Astrocyte (in vitro differentiated cells and primary cell): ENCODE data around the gene GDF7. TPM values are rescaled to one million over a fixed set of nuclear protein-coding genes. Genes with fewer than 3 reads are reported as not detected.

Source experiments
- DNase-seq: peaks from one replicate; pipeline ENCODE4 v3.0.0-alpha.2; 2010; ENCODE audit warnings: low read depth
- FAIRE-seq: peaks from 2 replicates; lab custom pipeline; 2011; peaks lifted over from hg19 to GRCh38; lab: Jason Lieb, UNC
- H2AFZ ChIP-seq: 2 replicates; pipeline ENCODE4 v1.6.0; 2012; ENCODE audit warnings: low read depth, low read length, inconsistent platforms
- H3K27ac ChIP-seq: 2 replicates; pipeline ENCODE4 v1.5.1; 2011; ENCODE audit warnings: low read depth, low read length, inconsistent platforms
- H3K27me3 ChIP-seq: 2 replicates; pipeline ENCODE4 v1.6.0; 2011; ENCODE audit warnings: low read length, inconsistent platforms; ENCODE audit not compliant: insufficient read depth
- H3K36me3 ChIP-seq: 2 replicates; pipeline ENCODE4 v1.5.1; 2011; ENCODE audit warnings: low read length, inconsistent platforms; ENCODE audit not compliant: insufficient read depth
- H3K4me1 ChIP-seq: 2 replicates; pipeline ENCODE4 v1.5.1; 2011; ENCODE audit warnings: low read length, inconsistent platforms; ENCODE audit not compliant: insufficient read depth
- H3K4me2 ChIP-seq: 2 replicates; pipeline ENCODE4 v1.6.0; 2012; ENCODE audit warnings: low read length, inconsistent platforms
- H3K4me3 ChIP-seq: 2 replicates; pipeline ENCODE4 v1.5.1; 2011; ENCODE audit warnings: low read depth, mild to moderate bottlenecking, low read length, inconsistent platforms; ENCODE audit not compliant: insufficient read depth
- H3K79me2 ChIP-seq: 2 replicates; pipeline ENCODE4 v1.6.0; 2012; ENCODE audit warnings: mild to moderate bottlenecking, low read length, inconsistent platforms; ENCODE audit not compliant: insufficient read depth
- H3K9ac ChIP-seq: 2 replicates; pipeline ENCODE4 v1.6.0; 2012; ENCODE audit warnings: mild to moderate bottlenecking, low read length, inconsistent platforms
- H3K9me3 ChIP-seq: 2 replicates; pipeline ENCODE4 v1.5.1; 2012; ENCODE audit warnings: low read depth, mild to moderate bottlenecking, low read length, inconsistent platforms; ENCODE audit not compliant: insufficient read depth
- H4K20me1 ChIP-seq: 2 replicates; pipeline ENCODE4 v1.6.0; 2012; ENCODE audit warnings: low read length, inconsistent platforms; ENCODE audit not compliant: insufficient read depth
- H3K27ac Mint-ChIP-seq: one replicate; pipeline ENCODE4 v1.8.0; 2021; ENCODE audit warnings: mild to moderate bottlenecking, mixed read lengths; ENCODE audit not compliant: unreplicated experiment
- H3K27me3 Mint-ChIP-seq: one replicate; pipeline ENCODE4 v1.8.0; 2021; ENCODE audit warnings: low read depth, mixed read lengths; ENCODE audit not compliant: unreplicated experiment
- H3K36me3 Mint-ChIP-seq: one replicate; pipeline ENCODE4 v1.8.0; 2021; ENCODE audit warnings: low read depth, mixed read lengths; ENCODE audit not compliant: unreplicated experiment
- H3K4me1 Mint-ChIP-seq: one replicate; pipeline ENCODE4 v1.8.0; 2021; ENCODE audit warnings: low read depth, mixed read lengths; ENCODE audit not compliant: unreplicated experiment
- H3K4me3 Mint-ChIP-seq: one replicate; pipeline ENCODE4 v1.8.0; 2021; ENCODE audit warnings: mild to moderate bottlenecking, moderate library complexity, mixed read lengths; ENCODE audit not compliant: unreplicated experiment
- H3K9me3 Mint-ChIP-seq: one replicate; pipeline ENCODE4 v1.8.0; 2021; ENCODE audit warnings: mild to moderate bottlenecking, mixed read lengths; ENCODE audit not compliant: unreplicated experiment
- EZH2 ChIP-seq: IDR thresholded peaks from 2 replicates; pipeline ENCODE4 v1.6.1; 2012; ENCODE audit warnings: mild to moderate bottlenecking, low read length, inconsistent platforms; ENCODE audit not compliant: insufficient read depth
- total RNA-seq: library from RNA; stranded (reverse); gene quantifications from 2 replicates; pipeline ENCODE4 v1.2.1, GENCODE V29; 2021
- TF ChIP-seq, protein P1 (sequence below): IDR thresholded peaks from 2 replicates; pipeline ENCODE4 v1.5.1; 2011; ENCODE audit warnings: low read depth, mild to moderate bottlenecking, inconsistent platforms, low read length, moderate library complexity; ENCODE audit not compliant: insufficient read depth

Gene GDF7
- total RNA-seq, 1 donor from 2014 or later, result 1.9 TPM

DNA sequence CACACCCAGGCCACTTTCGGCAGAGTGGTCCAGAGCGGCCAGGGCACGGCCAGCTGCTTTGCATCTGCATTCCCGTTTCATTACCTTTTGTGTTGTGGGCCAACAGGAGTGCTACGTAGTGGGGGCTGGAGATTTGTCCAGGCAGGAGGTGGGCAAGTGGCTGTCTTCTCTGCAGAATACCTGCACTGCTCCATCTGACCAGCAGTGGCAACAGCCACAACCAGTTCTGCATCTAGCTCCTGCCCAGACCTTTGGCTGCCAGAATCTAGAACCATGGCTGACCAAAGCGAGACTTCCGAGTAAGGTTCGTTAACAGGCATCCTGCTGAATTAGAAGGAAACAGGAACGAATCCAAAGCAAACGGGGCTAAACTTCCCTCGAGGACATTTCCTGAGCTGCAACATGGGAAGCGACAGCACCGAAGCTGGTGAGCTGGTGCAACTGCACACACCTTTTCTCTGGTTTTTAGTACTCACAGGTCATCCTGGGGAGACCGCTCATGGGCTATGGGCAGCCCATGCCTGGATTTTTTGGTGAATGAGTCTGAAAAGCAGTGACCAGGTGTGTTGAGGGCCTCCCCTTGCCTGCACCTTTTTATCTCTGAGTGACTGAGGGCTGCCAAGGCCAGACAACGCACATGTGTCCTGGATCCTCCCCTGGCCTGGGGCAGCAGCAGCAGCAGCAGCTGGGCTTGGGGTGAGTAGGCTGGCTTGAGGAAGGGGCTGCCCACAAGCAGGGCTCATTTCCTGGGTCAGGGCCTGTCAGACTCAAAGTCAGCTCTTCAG, 10.5 kb downstream of the GDF7 start:
- TF ChIP-seq EZH2, result no peak
- TF ChIP-seq, protein P1, sequence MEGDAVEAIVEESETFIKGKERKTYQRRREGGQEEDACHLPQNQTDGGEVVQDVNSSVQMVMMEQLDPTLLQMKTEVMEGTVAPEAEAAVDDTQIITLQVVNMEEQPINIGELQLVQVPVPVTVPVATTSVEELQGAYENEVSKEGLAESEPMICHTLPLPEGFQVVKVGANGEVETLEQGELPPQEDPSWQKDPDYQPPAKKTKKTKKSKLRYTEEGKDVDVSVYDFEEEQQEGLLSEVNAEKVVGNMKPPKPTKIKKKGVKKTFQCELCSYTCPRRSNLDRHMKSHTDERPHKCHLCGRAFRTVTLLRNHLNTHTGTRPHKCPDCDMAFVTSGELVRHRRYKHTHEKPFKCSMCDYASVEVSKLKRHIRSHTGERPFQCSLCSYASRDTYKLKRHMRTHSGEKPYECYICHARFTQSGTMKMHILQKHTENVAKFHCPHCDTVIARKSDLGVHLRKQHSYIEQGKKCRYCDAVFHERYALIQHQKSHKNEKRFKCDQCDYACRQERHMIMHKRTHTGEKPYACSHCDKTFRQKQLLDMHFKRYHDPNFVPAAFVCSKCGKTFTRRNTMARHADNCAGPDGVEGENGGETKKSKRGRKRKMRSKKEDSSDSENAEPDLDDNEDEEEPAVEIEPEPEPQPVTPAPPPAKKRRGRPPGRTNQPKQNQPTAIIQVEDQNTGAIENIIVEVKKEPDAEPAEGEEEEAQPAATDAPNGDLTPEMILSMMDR, result no peak
- no peaks in the 10 kb centered on the region for H4K20me1 ChIP-seq
- peaks cover 7% of the 10 kb centered on the region for H3K4me1 ChIP-seq
- Mint-ChIP-seq H3K27me3 (peaks cover 16% of the 10 kb centered on the region), H3K27ac (no peak overlapping the region), H3K36me3 (peaks cover 8% of the 10 kb centered on the region), H3K4me3 (no peak overlapping the region), H3K4me1 (peaks cover 2% of the 10 kb centered on the region), H3K9me3 (peaks cover 2% of the 10 kb centered on the region)
- no peak overlapping the region for H3K4me3 ChIP-seq
- H3K9ac ChIP-seq, result no peak overlapping the region
- H3K36me3 ChIP-seq, result no peaks in the 10 kb centered on the region
- H2AFZ ChIP-seq, result no peak overlapping the region
- H3K27me3 ChIP-seq, result peaks cover 15% of the 10 kb centered on the region
- DNase-seq, result no peak
- H3K9me3 ChIP-seq, result no peaks in the 10 kb centered on the region
- H3K79me2 ChIP-seq, result no peaks in the 10 kb centered on the region
- H3K4me2 ChIP-seq, result no peak overlapping the region
- FAIRE-seq, result no peak
- no peak overlapping the region for H3K27ac ChIP-seq

DNA sequence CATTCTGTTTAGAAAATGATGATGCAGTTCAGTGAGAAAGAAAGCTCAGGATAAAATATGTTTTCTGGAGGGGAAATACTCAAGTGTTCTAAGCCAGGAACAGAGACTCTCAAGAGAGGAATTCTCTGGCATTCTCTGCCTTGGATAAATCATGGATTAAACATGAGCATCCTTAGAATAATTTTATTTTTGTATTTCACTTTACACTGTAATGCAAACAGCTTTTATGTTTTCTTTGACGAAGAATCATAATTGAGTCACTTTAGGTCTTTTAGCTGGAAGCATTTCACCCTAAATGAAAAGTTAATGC, 11.1 kb downstream of the GDF7 start:
- H3K9me3 ChIP-seq, result no peaks in the 10 kb centered on the region
- H3K27ac ChIP-seq, result no peak overlapping the region
- peaks cover 2% of the 10 kb centered on the region for H3K4me1 Mint-ChIP-seq
- H3K79me2 ChIP-seq, result no peaks in the 10 kb centered on the region
- H2AFZ ChIP-seq, result no peak overlapping the region
- H3K9ac ChIP-seq, result no peak overlapping the region
- peaks cover 2% of the 10 kb centered on the region for H3K9me3 Mint-ChIP-seq
- no peak for FAIRE-seq
- peaks cover 7% of the 10 kb centered on the region for H3K4me1 ChIP-seq
- peaks cover 11% of the 10 kb centered on the region for H3K27me3 Mint-ChIP-seq
- H3K4me3 Mint-ChIP-seq, result no peak overlapping the region
- TF ChIP-seq, protein P1, result no peak
- TF ChIP-seq EZH2, result no peak
- no peak overlapping the region for H3K4me2 ChIP-seq
- H3K27me3 ChIP-seq, result peaks cover 10% of the 10 kb centered on the region
- H3K4me3 ChIP-seq, result no peak overlapping the region
- no peak for DNase-seq
- peaks cover 10% of the 10 kb centered on the region for H3K36me3 Mint-ChIP-seq
- no peaks in the 10 kb centered on the region for H4K20me1 ChIP-seq
- H3K36me3 ChIP-seq, result no peaks in the 10 kb centered on the region
- no peak overlapping the region for H3K27ac Mint-ChIP-seq

DNA sequence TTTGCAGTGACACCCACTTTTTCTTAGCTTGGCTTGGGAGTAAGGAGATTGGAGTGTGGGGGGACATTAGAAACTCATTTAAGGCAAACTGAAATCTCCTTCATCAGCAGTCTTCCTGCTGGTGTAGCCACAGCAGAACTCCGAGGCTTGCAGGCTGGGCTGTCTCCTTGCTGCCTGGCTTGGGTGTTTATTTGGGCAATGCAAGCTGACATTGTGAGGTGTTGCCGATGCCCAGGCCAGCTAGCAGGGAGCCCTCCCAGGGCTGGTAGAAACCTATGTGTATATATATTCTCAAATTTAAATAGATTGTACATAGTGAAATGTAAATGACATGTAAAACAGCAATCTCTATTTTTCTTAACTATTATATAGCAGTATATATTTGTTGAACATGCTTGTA, 11.8 kb downstream of the GDF7 start:
- Mint-ChIP-seq H3K27ac (no peak overlapping the region), H3K4me1 (peaks cover 2% of the 10 kb centered on the region), H3K27me3 (peaks cover 3% of the 10 kb centered on the region), H3K4me3 (no peak overlapping the region), H3K9me3 (peaks cover 2% of the 10 kb centered on the region), H3K36me3 (peaks cover 10% of the 10 kb centered on the region)
- no peak overlapping the region for H3K4me2 ChIP-seq
- H3K27me3 ChIP-seq, result peaks cover 2% of the 10 kb centered on the region
- no peak for DNase-seq
- H2AFZ ChIP-seq, result no peak overlapping the region
- no peak overlapping the region for H3K9ac ChIP-seq
- no peaks in the 10 kb centered on the region for H3K36me3 ChIP-seq
- no peak overlapping the region for H3K4me3 ChIP-seq
- FAIRE-seq, result no peak
- no peak overlapping the region for H3K27ac ChIP-seq
- H3K79me2 ChIP-seq, result no peaks in the 10 kb centered on the region
- peaks cover 7% of the 10 kb centered on the region for H3K4me1 ChIP-seq
- no peaks in the 10 kb centered on the region for H3K9me3 ChIP-seq
- TF ChIP-seq, protein P1, result no peak
- TF ChIP-seq EZH2, result no peak
- no peaks in the 10 kb centered on the region for H4K20me1 ChIP-seq
